Transverse colon (tissue), 4 donors: Measurements from ENCODE around the gene NTNG1. TPM values are rescaled to one million over a fixed set of nuclear protein-coding genes. Genes with fewer than 3 reads are reported as not detected.
A peak's percentile ranks its signal among the peaks of the same experiment; 100 is the strongest.

Source experiments
- DNase-seq: peaks from one replicate; pipeline ENCODE4 v3.0.0-alpha.2; 2019
- H3K27ac ChIP-seq, 4 donors: fragments of 200-600 bp; sonication (generic); 2 replicates each; pipeline ENCODE4 v1.5.1; 2016 to 2018; ENCODE audit warnings: inconsistent platforms in 4 of 4
- H3K27me3 ChIP-seq: fragments of 200-600 bp; sonication (generic); 2 replicates; pipeline ENCODE4 v1.5.1; 2017; ENCODE audit warnings: inconsistent platforms
- H3K36me3 ChIP-seq, 4 donors: fragments of 200-600 bp; sonication (generic); 2 replicates each; pipeline ENCODE4 v1.5.1; 2017 to 2019; ENCODE audit warnings: inconsistent platforms in 4 of 4
- H3K4me1 ChIP-seq, 4 donors: fragments of 200-600 bp; sonication (generic); 2 replicates each; pipeline ENCODE4 v1.5.1; 2017 to 2020; ENCODE audit warnings: inconsistent platforms in 4 of 4
- H3K4me3 ChIP-seq, 4 donors: fragments of 200-600 bp; sonication (generic); 1 replicate in 1 of 4; 2 replicates in 3 of 4; pipeline versions ENCODE4 v1.5.1 to v1.6.1; 2017 to 2019; ENCODE audit warnings: inconsistent platforms in 4 of 4
- H3K9me3 ChIP-seq, 2 donors: fragments of 200-600 bp; sonication (generic); 2 replicates each; pipeline ENCODE4 v1.5.1; 2017 to 2019; ENCODE audit warnings: inconsistent platforms in 2 of 2
- EP300 ChIP-seq: sonication (generic); formaldehyde crosslinking; IDR thresholded peaks from one replicate; pipeline ENCODE4 v1.6.1; 2017; ENCODE audit warnings: antibody characterized with exemption, low read depth
- POLR2A ChIP-seq: fragments of 450-650 bp; IDR thresholded peaks from one replicate; pipeline ENCODE4 v1.6.1; 2016; ENCODE audit warnings: antibody characterized with exemption, mild to moderate bottlenecking, moderate library complexity
- POLR2AphosphoS5 ChIP-seq, 3 donors: sonication (generic); formaldehyde crosslinking; IDR thresholded peaks; one replicate each; pipeline ENCODE4 v1.6.1; 2016; ENCODE audit warnings: antibody characterized with exemption in 3 of 3
- WGBS, 2 donors: methylation state at CpG; one replicate each; pipeline ENCODE4 v1.1.5; 2018; ENCODE audit warnings: low coverage in 1 of 2; 5-methylcytosine and 5-hydroxymethylcytosine counted together
- in situ Hi-C, 4 donors: fragments of 200-750 bp; cut with MboI; loops; one replicate each; pipeline versions ENCODE4 v1.15.0 to v1.15.1; 2017; ENCODE audit warnings: low sequenced_read_pairs in 3 of 4, low pct_ligation_motif_present in 1 of 4, low pct_unique_long_range_greater_than_20kb in 1 of 4
- intact Hi-C: fragments of 100-400 bp; cut with DNase I; formaldehyde crosslinking; loops from one replicate; pipeline ENCODE4 v1.15.1; 2023; ENCODE audit warnings: low total_unique reads
- total RNA-seq, 4 donors: library from RNA; depleted of rRNA; stranded (reverse); fragments of >200 nt; gene quantifications; one replicate each; pipeline ENCODE4 v1.1.0, GENCODE V29; 2016
- TF ChIP-seq, protein P1 (sequence below), 5 experiments: fragments of 200-600 bp in 3 of 5; fragments of 450-650 bp in 2 of 5; sonication (generic) in 3 of 5; IDR thresholded peaks; 1 replicate in 2 of 5; 2 replicates in 3 of 5; pipeline ENCODE4 v1.5.1; 2016 to 2017; ENCODE audit warnings: antibody characterized with exemption in 5 of 5, inconsistent platforms in 3 of 5, mild to moderate bottlenecking in 2 of 5, moderate library complexity in 1 of 5

The NTNG1 gene
- total RNA-seq, 4 donors from 2014 or later: 1.8 to 6.4 (median 3.5) TPM; not detected in 1

DNA sequence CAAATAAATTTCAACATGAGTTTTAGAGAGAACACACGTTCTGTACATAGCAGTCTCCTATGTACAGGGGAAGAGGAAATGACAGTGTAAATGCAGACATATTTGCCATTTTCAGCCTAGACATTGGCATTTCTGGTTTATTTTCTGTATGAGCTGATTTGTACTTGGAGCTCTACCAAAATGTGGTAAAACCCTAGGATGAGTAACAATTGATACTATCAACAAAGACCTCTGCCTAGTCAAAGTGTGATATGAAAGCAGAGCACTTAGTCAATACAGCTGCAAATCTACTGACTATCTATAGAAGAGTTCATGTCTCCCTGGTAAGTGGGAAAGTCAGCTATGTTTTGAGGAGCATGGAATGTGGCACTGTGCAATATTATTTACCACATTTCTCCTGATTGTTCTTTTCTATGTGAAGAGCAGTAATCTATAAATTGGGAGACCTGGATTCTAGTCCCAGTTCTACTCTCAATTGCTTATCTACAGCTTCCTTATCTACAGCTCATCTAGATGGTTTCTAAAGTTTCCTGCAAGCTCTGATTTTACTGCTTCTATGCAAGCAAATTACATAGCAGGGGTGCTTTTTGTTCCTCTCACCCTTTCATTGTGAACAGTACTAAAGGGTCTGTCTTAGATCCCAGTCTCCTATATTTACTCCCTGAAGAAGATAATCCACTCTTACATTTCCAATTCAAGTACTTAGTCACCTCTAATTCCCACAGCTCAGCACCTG lies 334.2 kb downstream of the NTNG1 start:
- DNase-seq: no peak
- no peak overlapping the region for H3K4me3 ChIP-seq
- intact Hi-C loops: no loop called here
- TF ChIP-seq POLR2A (no peak), EP300 (no peak), POLR2AphosphoS5 (IDR thresholded peaks at IDR 0.05) (no peak)
- TF ChIP-seq, protein P1, sequence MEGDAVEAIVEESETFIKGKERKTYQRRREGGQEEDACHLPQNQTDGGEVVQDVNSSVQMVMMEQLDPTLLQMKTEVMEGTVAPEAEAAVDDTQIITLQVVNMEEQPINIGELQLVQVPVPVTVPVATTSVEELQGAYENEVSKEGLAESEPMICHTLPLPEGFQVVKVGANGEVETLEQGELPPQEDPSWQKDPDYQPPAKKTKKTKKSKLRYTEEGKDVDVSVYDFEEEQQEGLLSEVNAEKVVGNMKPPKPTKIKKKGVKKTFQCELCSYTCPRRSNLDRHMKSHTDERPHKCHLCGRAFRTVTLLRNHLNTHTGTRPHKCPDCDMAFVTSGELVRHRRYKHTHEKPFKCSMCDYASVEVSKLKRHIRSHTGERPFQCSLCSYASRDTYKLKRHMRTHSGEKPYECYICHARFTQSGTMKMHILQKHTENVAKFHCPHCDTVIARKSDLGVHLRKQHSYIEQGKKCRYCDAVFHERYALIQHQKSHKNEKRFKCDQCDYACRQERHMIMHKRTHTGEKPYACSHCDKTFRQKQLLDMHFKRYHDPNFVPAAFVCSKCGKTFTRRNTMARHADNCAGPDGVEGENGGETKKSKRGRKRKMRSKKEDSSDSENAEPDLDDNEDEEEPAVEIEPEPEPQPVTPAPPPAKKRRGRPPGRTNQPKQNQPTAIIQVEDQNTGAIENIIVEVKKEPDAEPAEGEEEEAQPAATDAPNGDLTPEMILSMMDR (IDR thresholded peaks at IDR 0.05): no peak
- H3K27ac ChIP-seq: no peak overlapping the region
- in situ Hi-C loops: no loop called here
- no peaks in the 10 kb centered on the region for H3K4me1 ChIP-seq
- 58% methylated on average over 1 of the region's 1 CpG; no CpG with 5 or more reads in 1 of the 2 donors for WGBS, 2 donors
- H3K9me3 ChIP-seq: no peaks in the 10 kb centered on the region
- H3K36me3 ChIP-seq: no peaks in the 10 kb centered on the region
- peaks cover 6% of the 10 kb centered on the region for H3K27me3 ChIP-seq

DNA sequence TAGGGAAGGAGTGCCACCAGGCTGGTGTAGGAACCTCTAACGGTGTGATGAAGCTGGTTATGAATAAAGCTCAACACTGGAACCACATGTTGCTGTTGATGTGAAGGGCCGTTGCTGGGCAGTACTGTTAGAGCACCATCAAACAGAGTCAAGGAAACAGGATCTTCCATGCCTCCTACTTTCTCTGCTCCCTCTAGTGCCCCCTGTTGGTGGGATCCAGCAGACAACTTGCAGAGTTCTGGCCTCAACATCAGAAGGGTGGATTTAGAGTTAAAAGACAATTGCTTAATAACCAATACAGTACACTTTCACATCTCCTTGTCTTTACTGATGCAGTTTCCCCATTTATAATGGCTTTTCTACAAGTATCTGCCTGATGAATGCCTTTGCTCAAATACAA lies 336.4 kb downstream of the NTNG1 start:
- in situ Hi-C loops (no loop called here), intact Hi-C loops (no loop called here)
- 82% methylated on average over 2 of the region's 2 CpGs; no CpG with 5 or more reads in 1 of the 2 donors for WGBS, 2 donors

DNA sequence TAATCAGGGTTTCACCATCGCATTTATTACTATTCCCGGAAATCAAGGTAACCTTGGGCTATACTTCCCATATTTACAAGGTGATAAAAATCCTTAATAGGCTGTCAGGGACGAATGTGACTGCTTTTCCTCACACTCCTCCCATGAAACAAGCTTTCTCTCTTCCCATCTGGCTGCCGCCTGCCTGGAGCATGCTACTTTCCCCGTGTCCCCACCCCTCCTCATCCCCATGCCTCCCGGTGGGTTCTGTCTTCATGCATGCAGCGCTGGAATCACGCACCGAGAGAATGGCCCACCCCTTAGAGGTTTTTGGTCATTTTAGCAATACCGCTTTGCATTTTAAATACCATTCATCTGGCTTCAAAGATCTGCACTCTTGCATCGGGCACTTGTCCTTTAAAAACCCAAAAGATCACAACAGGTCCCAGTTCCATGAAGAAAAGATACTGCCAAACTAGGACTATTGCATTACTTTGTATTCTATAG lies 339.1 kb downstream of the NTNG1 start:
- H3K27ac ChIP-seq: no peak overlapping the region
- in situ Hi-C loops: no loop called here
- H3K4me3 ChIP-seq: no peak overlapping the region
- intact Hi-C loops: no loop called here
- H3K4me1 ChIP-seq: no peaks in the 10 kb centered on the region
- 85 to 96% methylated on average over 4 to 11 of the region's 11 CpGs for WGBS, 2 donors
- no peaks in the 10 kb centered on the region for H3K36me3 ChIP-seq
- H3K27me3 ChIP-seq: peaks cover 7% of the 10 kb centered on the region
- TF ChIP-seq EP300: no peak
- TF ChIP-seq, protein P1 (IDR thresholded peaks at IDR 0.05): no peak
- TF ChIP-seq POLR2AphosphoS5 (IDR thresholded peaks at IDR 0.05): no peak
- no peak for TF ChIP-seq POLR2A
- DNase-seq: no peak
- H3K9me3 ChIP-seq: no peaks in the 10 kb centered on the region

More for the DNA sequence above, 336.4 kb downstream of the NTNG1 start:
- TF ChIP-seq POLR2AphosphoS5 (IDR thresholded peaks at IDR 0.05): no peak
- no peak for TF ChIP-seq POLR2A
- TF ChIP-seq, protein P1 (IDR thresholded peaks at IDR 0.05): no peak
- H3K4me3 ChIP-seq: no peak overlapping the region
- no peaks in the 10 kb centered on the region for H3K9me3 ChIP-seq
- H3K36me3 ChIP-seq: no peaks in the 10 kb centered on the region
- H3K27ac ChIP-seq: no peak overlapping the region
- peaks cover 7% of the 10 kb centered on the region for H3K27me3 ChIP-seq
- H3K4me1 ChIP-seq: no peaks in the 10 kb centered on the region
- DNase-seq: no peak

DNA sequence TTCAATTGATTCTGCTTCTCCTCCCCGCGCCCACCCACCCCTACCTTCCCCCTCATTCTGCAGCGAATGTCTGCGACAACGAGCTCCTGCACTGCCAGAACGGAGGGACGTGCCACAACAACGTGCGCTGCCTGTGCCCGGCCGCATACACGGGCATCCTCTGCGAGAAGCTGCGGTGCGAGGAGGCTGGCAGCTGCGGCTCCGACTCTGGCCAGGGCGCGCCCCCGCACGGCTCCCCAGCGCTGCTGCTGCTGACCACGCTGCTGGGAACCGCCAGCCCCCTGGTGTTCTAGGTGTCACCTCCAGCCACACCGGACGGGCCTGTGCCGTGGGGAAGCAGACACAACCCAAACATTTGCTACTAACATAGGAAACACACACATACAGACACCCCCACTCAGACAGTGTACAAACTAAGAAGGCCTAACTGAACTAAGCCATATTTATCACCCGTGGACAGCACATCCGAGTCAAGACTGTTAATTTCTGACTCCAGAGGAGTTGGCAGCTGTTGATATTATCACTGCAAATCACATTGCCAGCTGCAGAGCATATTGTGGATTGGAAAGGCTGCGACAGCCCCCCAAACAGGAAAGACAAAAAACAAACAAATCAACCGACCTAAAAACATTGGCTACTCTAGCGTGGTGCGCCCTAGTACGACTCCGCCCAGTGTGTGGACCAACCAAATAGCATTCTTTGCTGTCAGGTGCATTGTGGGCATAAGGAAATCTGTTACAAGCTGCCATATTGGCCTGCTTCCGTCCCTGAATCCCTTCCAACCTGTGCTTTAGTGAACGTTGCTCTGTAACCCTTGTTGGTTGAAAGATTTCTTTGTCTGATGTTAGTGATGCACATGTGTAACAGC lies 339.9 kb downstream of the NTNG1 start:
- WGBS, 2 donors: 48 to 68% methylated on average over 5 to 29 of the region's 37 CpGs
- in situ Hi-C loops: no loop called here
- peak; percentile 42 for DNase-seq
- intact Hi-C loops: no loop called here
- Histone ChIP-seq H3K36me3 (no peaks in the 10 kb centered on the region), H3K27me3 (peaks cover 7% of the 10 kb centered on the region), H3K4me3 (no peak overlapping the region), H3K27ac (no peak overlapping the region), H3K4me1 (no peaks in the 10 kb centered on the region), H3K9me3 (no peaks in the 10 kb centered on the region)
- TF ChIP-seq EP300 (no peak), POLR2A (no peak), POLR2AphosphoS5 (IDR thresholded peaks at IDR 0.05) (no peak)
- TF ChIP-seq, protein P1 (IDR thresholded peaks at IDR 0.05): no peak
